CD4-positive, alpha-beta T cell (primary cell): ENCODE data around the gene SSBP3. TPM values are rescaled to one million over a fixed set of nuclear protein-coding genes. Genes with fewer than 3 reads are reported as not detected.

Experiments
- ATAC-seq: fragments of 200-7000 bp; cut with Tn5 transposase; one replicate; pipeline ENCODE4 v1.10.0; 2022; ENCODE audit warnings: mild to moderate bottlenecking; ENCODE audit not compliant: poor library complexity
- CTCF ChIA-PET: fragments of 350-600 bp; sonication (Branson Sonifier 250); formaldehyde crosslinking; loops from one replicate; lab custom pipeline; 2021; ENCODE audit warnings: antibody characterized with exemption, inconsistent platforms; lab: Charles Lee
- POLR2A ChIA-PET: fragments of 350-600 bp; sonication (Branson Sonifier 250); formaldehyde crosslinking; loops from one replicate; lab custom pipeline; 2021; ENCODE audit warnings: antibody characterized with exemption, inconsistent platforms; lab: Charles Lee
- DNase-seq, 14 experiments: peaks; one replicate each; pipeline ENCODE4 v3.0.0-alpha.2; 2013 to 2020; ENCODE audit warnings: mixed read lengths in 2 of 14
- H3K27ac ChIP-seq, 2 donors: one replicate each; pipeline versions ENCODE4 v1.5.1 to v1.7.0; 2013; ENCODE audit warnings: low read length in 2 of 2, low read depth in 1 of 2, mild to moderate bottlenecking in 1 of 2
- H3K27me3 ChIP-seq, 2 experiments: 1 replicate in 1 of 2; 2 replicates in 1 of 2; pipeline versions ENCODE4 v1.6.1 to v1.7.0; 2013; ENCODE audit warnings: low read length in 2 of 2, control low read depth in 1 of 2, mild to moderate bottlenecking in 1 of 2, moderate library complexity in 1 of 2; ENCODE audit not compliant: insufficient read depth in 2 of 2, control insufficient read depth in 1 of 2
- H3K36me3 ChIP-seq: one replicate; pipeline ENCODE4 v1.6.1; 2013; ENCODE audit warnings: low read length, control low read depth; ENCODE audit not compliant: insufficient read depth
- H3K4me1 ChIP-seq: one replicate; pipeline ENCODE4 v1.6.1; 2013; ENCODE audit warnings: low read length, control low read depth; ENCODE audit not compliant: insufficient read depth
- H3K4me3 ChIP-seq: one replicate; pipeline ENCODE4 v1.5.1; 2013; ENCODE audit warnings: mild to moderate bottlenecking, low read length, moderate library complexity
- H3K9me3 ChIP-seq, 2 experiments: 1 replicate in 1 of 2; 2 replicates in 1 of 2; pipeline versions ENCODE4 v1.6.1 to v1.7.0; 2013; ENCODE audit warnings: low read length in 2 of 2, mild to moderate bottlenecking in 2 of 2, control low read depth in 1 of 2, moderate library complexity in 1 of 2; ENCODE audit not compliant: control insufficient read depth in 1 of 2, insufficient read depth in 1 of 2
- H3K27ac Mint-ChIP-seq: one replicate; pipeline ENCODE4 v1.8.0; 2020; ENCODE audit warnings: mixed read lengths
- H3K27me3 Mint-ChIP-seq: one replicate; pipeline ENCODE4 v1.8.0; 2021; ENCODE audit warnings: mixed read lengths
- H3K36me3 Mint-ChIP-seq: one replicate; pipeline ENCODE4 v1.8.0; 2021; ENCODE audit warnings: low read depth, mixed read lengths
- H3K4me1 Mint-ChIP-seq: one replicate; pipeline ENCODE4 v1.8.0; 2021; ENCODE audit warnings: low read depth, mixed read lengths
- H3K4me3 Mint-ChIP-seq: one replicate; pipeline ENCODE4 v1.8.0; 2020; ENCODE audit warnings: mild to moderate bottlenecking, mixed read lengths
- H3K9me3 Mint-ChIP-seq: one replicate; pipeline ENCODE4 v1.8.0; 2020; ENCODE audit warnings: mixed read lengths
- CTCF ChIP-seq: fragments of 200-600 bp; IDR thresholded peaks from one replicate; pipeline ENCODE4 v1.8.0; 2022; ENCODE audit warnings: antibody characterized with exemption, mild to moderate bottlenecking
- intact Hi-C, 2 experiments: fragments of 100-400 bp; cut with DNase I in 1 of 2; cut with micrococcal nuclease in 1 of 2; formaldehyde crosslinking; loops; one replicate each; pipeline versions ENCODE4 v1.15.1 to v1.9.0; 2023 to 2025; cut with DNase I, micrococcal nuclease
- total RNA-seq, 174 experiments: library from RNA in 2 of 174; stranded (reverse) in 2 of 174; gene quantifications; one replicate each; pipeline ENCODE4 v1.2.3 and lab custom pipeline; 2021 to 2026

The SSBP3 gene
- total RNA-seq, 2 experiments from 2014 or later, result 50.6 to 52.4 TPM

GRCh38 chr1:54254055-54254454 lies 152.1 kb downstream of the SSBP3 start:
- Mint-ChIP-seq H3K9me3 (no peaks in the 10 kb centered on the region), H3K4me3 (no peak overlapping the region), H3K27ac (peak overlapping the region; percentile 4), H3K4me1 (no peaks in the 10 kb centered on the region), H3K27me3 (no peaks in the 10 kb centered on the region), H3K36me3 (peaks cover 47% of the 10 kb centered on the region)
- ATAC-seq (no peak), DNase-seq (no peak)
- Histone ChIP-seq H3K36me3 (peaks cover 28% of the 10 kb centered on the region), H3K9me3 (no peaks in the 10 kb centered on the region), H3K27me3 (no peaks in the 10 kb centered on the region), H3K4me3 (no peak overlapping the region), H3K4me1 (no peaks in the 10 kb centered on the region), H3K27ac (no peak overlapping the region)
- ChIA-PET POLR2A (no interaction called here), CTCF (no interaction called here)
- intact Hi-C loops, result no loop called here
- no peak for TF ChIP-seq CTCF

GRCh38 chr1:54253480-54253879 lies 152.7 kb downstream of the SSBP3 start:
- no peaks in the 10 kb centered on the region for H3K4me1 Mint-ChIP-seq
- intact Hi-C loops, result no loop called here
- ChIA-PET CTCF (no interaction called here), POLR2A (no interaction called here)
- no peak overlapping the region for H3K27ac ChIP-seq
- H3K36me3 Mint-ChIP-seq, result peaks cover 49% of the 10 kb centered on the region
- no peaks in the 10 kb centered on the region for H3K4me1 ChIP-seq
- H3K9me3 Mint-ChIP-seq, result no peaks in the 10 kb centered on the region
- peaks cover 29% of the 10 kb centered on the region for H3K36me3 ChIP-seq
- no peak overlapping the region for H3K4me3 ChIP-seq
- H3K9me3 ChIP-seq, result no peaks in the 10 kb centered on the region
- H3K27me3 ChIP-seq, result no peaks in the 10 kb centered on the region
- no peak overlapping the region for H3K27ac Mint-ChIP-seq
- ATAC-seq (no peak), DNase-seq (no peak)
- no peak for TF ChIP-seq CTCF
- no peak overlapping the region for H3K4me3 Mint-ChIP-seq
- no peaks in the 10 kb centered on the region for H3K27me3 Mint-ChIP-seq

GRCh38 chr1:54252371-54252936 lies 153.7 kb downstream of the SSBP3 start:
- Mint-ChIP-seq H3K36me3 (peaks cover 44% of the 10 kb centered on the region), H3K4me3 (no peak overlapping the region), H3K4me1 (no peaks in the 10 kb centered on the region), H3K27ac (no peak overlapping the region), H3K9me3 (no peaks in the 10 kb centered on the region), H3K27me3 (no peaks in the 10 kb centered on the region)
- H3K27me3 ChIP-seq, result no peaks in the 10 kb centered on the region
- no peak for TF ChIP-seq CTCF
- H3K36me3 ChIP-seq, result peaks cover 38% of the 10 kb centered on the region
- intact Hi-C loops, result no loop called here
- H3K27ac ChIP-seq, result no peak overlapping the region
- H3K4me1 ChIP-seq, result no peaks in the 10 kb centered on the region
- ChIA-PET CTCF (no interaction called here), POLR2A (no interaction called here)
- DNase-seq (no peak), ATAC-seq (no peak)
- no peaks in the 10 kb centered on the region for H3K9me3 ChIP-seq
- no peak overlapping the region for H3K4me3 ChIP-seq
